Ovary (tissue), 9 donors: ENCODE measurements around the gene STX8. TPM values are rescaled to one million over a fixed set of nuclear protein-coding genes. Genes with fewer than 3 reads are reported as not detected.

Source experiments
- DNase-seq, 5 donors: peaks; one replicate each; pipeline ENCODE4 v3.0.0-alpha.2; 2019 to 2020
- H3K27ac ChIP-seq, 2 donors: fragments of 200-600 bp; one replicate each; pipeline versions ENCODE4 v1.5.1 to v1.8.0; 2019 to 2022
- H3K27me3 ChIP-seq: fragments of 200-600 bp; one replicate; pipeline ENCODE4 v1.8.0; 2022
- H3K36me3 ChIP-seq: fragments of 200-600 bp; sonication (generic); one replicate; pipeline ENCODE4 v1.5.1; 2019
- H3K4me1 ChIP-seq: one replicate; pipeline ENCODE4 v1.8.1; 2013; ENCODE audit warnings: mild to moderate bottlenecking, moderate library complexity; ENCODE audit not compliant: insufficient read depth
- H3K4me3 ChIP-seq: fragments of 200-600 bp; sonication (generic); one replicate; pipeline ENCODE4 v1.5.1; 2017
- H3K9me3 ChIP-seq, 2 donors: fragments of 200-600 bp in 1 of 2; sonication (generic) in 1 of 2; one replicate each; pipeline versions ENCODE4 v1.5.1 to v1.8.1; 2013 to 2019; ENCODE audit warnings: mild to moderate bottlenecking in 1 of 2, moderate library complexity in 1 of 2
- EP300 ChIP-seq: sonication (generic); formaldehyde crosslinking; IDR thresholded peaks from one replicate; pipeline ENCODE4 v1.6.1; 2017; ENCODE audit warnings: antibody characterized with exemption
- POLR2A ChIP-seq: fragments of 450-650 bp; IDR thresholded peaks from one replicate; pipeline ENCODE4 v1.6.1; 2017; ENCODE audit warnings: antibody characterized with exemption, mild to moderate bottlenecking, moderate library complexity
- WGBS, 3 donors: extraction: QIAGEN DNeasy Blood & Tissue Kit in 1 of 3; methylation state at CpG; one replicate each; pipeline versions ENCODE4 v1.1.5 to v1.1.7; 2013 to 2017; 5-methylcytosine and 5-hydroxymethylcytosine counted together
- intact Hi-C, 4 donors: fragments of 100-400 bp; cut with DNase I; formaldehyde crosslinking; loops; one replicate each; pipeline versions ENCODE4 v1.11.0 to v1.15.1; 2022 to 2023
- polyA plus RNA-seq, 2 donors: library from polyadenylated mRNA; stranded (reverse); fragments of 200-250 nt in 1 of 2; fragments of 350-450 nt in 1 of 2; fragmentation: Illumina TruSeq in 1 of 2; extraction: RNeasy Lipid Tissue Mini Kit (QIAGEN cat#74804) in 1 of 2; gene quantifications; one replicate each; pipeline ENCODE4 v1.2.3, GENCODE V29; 2013 to 2014
- total RNA-seq, 7 donors: library from RNA; depleted of rRNA in 2 of 7; stranded (reverse); fragments of >200 nt in 2 of 7; fragmentation: NEBNext Ultra II Directional in 3 of 7; extraction: Animal tissue kit (Norgen Biotek cat#: 25700) in 3 of 7; gene quantifications; one replicate each; pipeline versions ENCODE4 v1.1.0 to v1.2.4, GENCODE V29; 2016 to 2023
- TF ChIP-seq, protein P1 (sequence below), 3 donors: fragments of 450-650 bp in 2 of 3; fragments of 200-600 bp in 1 of 3; IDR thresholded peaks; one replicate each; pipeline versions ENCODE4 v1.5.1 to v1.8.0; 2016 to 2022; ENCODE audit warnings: antibody characterized with exemption in 3 of 3, mild to moderate bottlenecking in 1 of 3
- donor health status: DM: no; HTN: no; CAD: no; lungs with moderate emphysema.
- donor health status: DM: no; HTN: no; CAD: no.
- donor health status: Bipolar disorder and iron deficiency.
- donor health status: DM: yes; HTN: yes; CAD: no.
- donor health status: DM: no; HTN: no; CAD: no.
- donor health status: DM: yes; HTN: yes; CAD: no.

The STX8 gene
- total and polyA plus RNA-seq, 9 donors, result 37.6 to 112 (median 53.8) TPM

DNA sequence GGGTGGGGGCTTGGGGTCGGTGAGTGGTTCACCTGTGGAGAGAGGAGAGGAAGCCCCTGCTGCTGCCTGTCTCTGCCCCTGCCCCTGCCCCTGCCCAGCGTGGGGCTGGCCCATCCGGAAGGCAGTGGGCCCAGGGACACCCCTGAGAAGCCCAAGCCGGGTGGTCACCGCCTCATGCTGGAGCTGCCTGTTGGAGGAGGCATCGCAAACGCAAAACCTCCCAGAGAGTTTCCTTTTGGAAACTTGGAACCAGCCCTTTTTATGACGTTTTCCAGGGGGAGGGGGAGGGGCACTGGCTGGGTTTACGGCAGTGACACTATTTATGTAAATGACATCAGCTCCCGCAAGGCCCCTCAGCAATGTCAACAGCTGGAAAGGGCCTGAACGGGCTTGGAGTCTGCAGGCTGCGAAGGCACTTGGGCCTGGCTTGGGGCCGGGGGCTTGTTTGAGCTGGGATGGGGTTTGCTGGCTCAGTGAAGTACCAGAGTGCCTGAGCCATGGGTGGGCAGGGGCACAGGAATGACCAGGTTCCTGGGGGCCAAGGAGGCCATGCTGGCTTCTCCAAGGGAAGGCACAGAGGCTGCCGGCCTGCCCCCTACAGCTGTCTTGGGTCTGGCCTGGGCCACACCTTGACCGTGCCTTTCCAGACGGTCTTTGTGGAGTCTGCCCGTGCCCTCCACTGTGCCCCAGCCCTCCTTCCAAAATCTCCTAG, 334.8 kb downstream of the STX8 start:
- H3K36me3 ChIP-seq, result no peaks in the 10 kb centered on the region
- peak overlapping the region; percentile 92 to 97 for H3K27ac ChIP-seq
- no peaks in the 10 kb centered on the region for H3K27me3 ChIP-seq
- peaks cover 12% of the 10 kb centered on the region for H3K4me1 ChIP-seq
- H3K9me3 ChIP-seq, result no peaks in the 10 kb centered on the region
- H3K4me3 ChIP-seq, result peak overlapping the region; percentile 64
- intact Hi-C loops, result no loop called here
- TF ChIP-seq EP300, result no peak
- TF ChIP-seq POLR2A, result peak; percentile 7
- TF ChIP-seq, protein P1, sequence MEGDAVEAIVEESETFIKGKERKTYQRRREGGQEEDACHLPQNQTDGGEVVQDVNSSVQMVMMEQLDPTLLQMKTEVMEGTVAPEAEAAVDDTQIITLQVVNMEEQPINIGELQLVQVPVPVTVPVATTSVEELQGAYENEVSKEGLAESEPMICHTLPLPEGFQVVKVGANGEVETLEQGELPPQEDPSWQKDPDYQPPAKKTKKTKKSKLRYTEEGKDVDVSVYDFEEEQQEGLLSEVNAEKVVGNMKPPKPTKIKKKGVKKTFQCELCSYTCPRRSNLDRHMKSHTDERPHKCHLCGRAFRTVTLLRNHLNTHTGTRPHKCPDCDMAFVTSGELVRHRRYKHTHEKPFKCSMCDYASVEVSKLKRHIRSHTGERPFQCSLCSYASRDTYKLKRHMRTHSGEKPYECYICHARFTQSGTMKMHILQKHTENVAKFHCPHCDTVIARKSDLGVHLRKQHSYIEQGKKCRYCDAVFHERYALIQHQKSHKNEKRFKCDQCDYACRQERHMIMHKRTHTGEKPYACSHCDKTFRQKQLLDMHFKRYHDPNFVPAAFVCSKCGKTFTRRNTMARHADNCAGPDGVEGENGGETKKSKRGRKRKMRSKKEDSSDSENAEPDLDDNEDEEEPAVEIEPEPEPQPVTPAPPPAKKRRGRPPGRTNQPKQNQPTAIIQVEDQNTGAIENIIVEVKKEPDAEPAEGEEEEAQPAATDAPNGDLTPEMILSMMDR (IDR thresholded peaks at IDR 0.05), result no peak
- WGBS, 3 donors, result 27 to 51% (median 47%) methylated on average over 12 to 17 of the region's 17 CpGs
- peak; percentile 68 to 84 (median 77) for DNase-seq

DNA sequence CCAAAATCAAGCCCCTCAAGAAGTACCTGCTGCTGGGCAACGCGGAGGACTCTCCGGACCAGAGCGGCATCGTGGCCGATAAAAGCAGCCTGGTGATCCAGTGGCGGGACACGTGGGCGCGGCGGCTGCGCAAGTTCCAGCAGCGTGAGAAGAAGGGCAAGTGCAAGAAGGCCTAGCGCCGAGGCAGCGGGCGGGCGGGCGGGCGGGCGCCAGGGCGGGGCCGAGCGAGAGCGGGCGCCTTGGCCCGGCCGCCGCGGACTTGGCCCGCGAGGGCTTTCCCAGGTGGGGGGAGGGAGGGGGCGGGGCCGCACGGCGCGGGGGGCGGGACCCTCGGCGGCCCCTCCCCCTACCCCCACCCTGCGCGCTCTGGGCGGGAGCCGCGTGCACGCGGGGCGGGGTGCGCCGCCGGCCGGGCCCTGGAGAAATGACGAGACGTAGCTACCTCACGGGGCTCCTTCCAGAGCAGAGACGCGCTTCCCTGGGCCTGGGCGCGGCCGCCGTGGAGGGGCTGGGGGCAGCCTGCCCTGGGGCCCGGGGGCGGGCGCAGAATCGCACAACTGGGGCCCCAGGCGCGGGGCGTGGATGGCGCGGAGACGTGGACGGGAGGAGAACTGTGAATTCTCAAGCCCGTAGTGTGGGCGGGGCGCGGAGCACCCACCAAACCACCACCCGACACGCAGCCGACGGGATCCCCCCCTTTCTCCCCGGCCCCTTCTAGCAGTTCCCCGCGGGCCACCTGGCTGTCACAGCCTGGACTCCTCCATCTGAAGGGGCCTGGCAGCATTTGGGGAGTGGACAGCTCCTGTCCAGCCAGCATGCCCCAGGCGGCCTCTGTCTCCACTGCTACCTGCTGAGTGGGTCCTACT, 335.6 kb downstream of the STX8 start:
- peak overlapping the region; percentile 64 for H3K4me3 ChIP-seq
- 1 to 2% (median 2%) methylated on average over 36 to 84 of the region's 84 CpGs for WGBS, 3 donors
- no peaks in the 10 kb centered on the region for H3K36me3 ChIP-seq
- H3K9me3 ChIP-seq, result no peaks in the 10 kb centered on the region
- peak overlapping the region; percentile 92 to 97 for H3K27ac ChIP-seq
- H3K27me3 ChIP-seq, result no peaks in the 10 kb centered on the region
- H3K4me1 ChIP-seq, result peaks cover 12% of the 10 kb centered on the region
- intact Hi-C loops, result no loop called here
- no peak for TF ChIP-seq EP300
- TF ChIP-seq, protein P1 (IDR thresholded peaks at IDR 0.05), result peak in 1 of 3 donors; percentile 5
- TF ChIP-seq POLR2A, result peak; percentile 62
- DNase-seq, result peak; percentile 75 to 87 (median 86)

DNA sequence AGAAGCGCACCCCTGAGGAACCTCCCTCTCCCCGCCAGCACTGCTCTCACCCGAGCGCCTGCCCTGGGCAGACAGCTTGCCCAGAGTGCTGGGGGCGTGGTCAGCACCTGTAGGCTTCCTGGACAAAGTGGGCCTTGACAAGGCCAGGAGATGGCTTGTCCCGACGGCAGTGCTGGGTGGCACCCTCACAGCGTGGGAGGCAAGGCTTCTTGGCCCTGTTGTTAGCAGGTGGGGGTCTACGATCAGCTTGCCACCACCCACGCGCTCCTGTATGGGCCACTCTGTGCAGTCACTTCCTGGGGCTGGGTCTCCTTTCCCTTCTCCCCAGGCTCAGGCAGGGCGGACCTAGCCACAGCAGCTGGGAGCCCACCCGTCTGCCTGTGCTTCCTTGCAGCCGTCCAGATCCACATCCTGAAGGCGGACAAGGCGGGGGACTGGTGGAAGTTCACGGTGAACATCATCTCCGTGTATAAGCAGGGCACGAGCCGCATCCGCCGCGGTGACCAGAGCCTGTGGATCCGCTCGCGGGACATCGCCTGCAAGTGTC, 336.3 kb downstream of the STX8 start:
- H3K27ac ChIP-seq, result peak overlapping the region; percentile 14 to 92
- peaks cover 12% of the 10 kb centered on the region for H3K4me1 ChIP-seq
- H3K27me3 ChIP-seq, result no peaks in the 10 kb centered on the region
- TF ChIP-seq EP300 (no peak), POLR2A (no peak)
- TF ChIP-seq, protein P1 (IDR thresholded peaks at IDR 0.05), result no peak
- H3K36me3 ChIP-seq, result no peaks in the 10 kb centered on the region
- intact Hi-C loops, result no loop called here
- DNase-seq, result peak in 2 of 5 donors; percentile 52 to 57
- H3K9me3 ChIP-seq, result no peaks in the 10 kb centered on the region
- H3K4me3 ChIP-seq, result peak overlapping the region; percentile 42
- WGBS, 3 donors, result 26 to 38% (median 27%) methylated on average over 26 to 27 of the region's 27 CpGs

DNA sequence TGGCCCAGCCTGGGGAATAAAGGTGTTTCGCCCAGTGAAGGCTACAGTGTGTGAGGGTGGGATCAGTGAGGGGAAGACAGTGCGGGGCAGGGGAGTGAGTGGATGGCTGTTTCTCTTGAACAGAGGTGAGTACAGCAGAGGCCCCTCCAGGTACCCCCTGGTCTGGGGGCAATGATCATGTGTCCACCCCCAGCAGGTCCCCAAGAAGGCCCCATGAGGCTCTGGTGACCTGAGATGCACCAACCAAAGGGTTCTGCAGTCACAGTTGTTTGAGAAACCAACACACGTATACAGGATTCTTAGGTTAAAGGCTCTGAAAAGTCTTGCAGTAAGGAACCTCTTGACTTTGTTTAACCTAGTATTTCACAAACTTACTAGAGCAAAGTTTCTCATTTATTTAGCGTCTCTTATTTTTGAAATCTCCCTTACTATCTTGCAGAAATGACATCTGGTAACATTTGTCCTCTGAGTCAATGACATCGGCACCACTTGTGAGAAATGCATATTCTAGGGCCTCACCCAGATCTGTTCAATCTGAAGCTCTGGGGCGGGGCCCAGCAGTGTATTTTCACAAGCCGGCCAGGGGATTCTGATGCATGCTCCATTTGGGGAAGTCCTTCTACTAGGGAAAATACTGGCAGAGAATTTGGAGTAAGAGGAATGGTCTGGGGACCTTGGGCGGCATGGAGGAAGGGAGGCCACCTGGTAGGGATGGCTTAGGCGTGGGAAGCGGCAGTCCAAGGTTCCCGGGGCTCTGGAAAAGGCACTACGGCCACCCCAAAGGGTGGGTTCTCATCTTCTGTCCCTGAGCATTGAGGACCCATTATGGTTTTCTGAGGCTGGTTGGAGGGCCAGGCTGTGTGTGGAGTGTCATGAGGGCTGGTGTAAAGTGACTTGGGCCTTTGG, 337.0 kb downstream of the STX8 start:
- DNase-seq, result no peak
- H3K36me3 ChIP-seq, result no peaks in the 10 kb centered on the region
- no peak overlapping the region for H3K27ac ChIP-seq
- peaks cover 12% of the 10 kb centered on the region for H3K4me1 ChIP-seq
- intact Hi-C loops, result no loop called here
- no peaks in the 10 kb centered on the region for H3K27me3 ChIP-seq
- H3K4me3 ChIP-seq, result no peak overlapping the region
- no peaks in the 10 kb centered on the region for H3K9me3 ChIP-seq
- 89 to 95% (median 92%) methylated on average over 12 of the region's 12 CpGs for WGBS, 3 donors
- TF ChIP-seq POLR2A (no peak), EP300 (no peak)
- TF ChIP-seq, protein P1 (IDR thresholded peaks at IDR 0.05), result no peak
